HuH-7.5 (cell line): ENCODE data around the gene MUC21.

Source experiments
- DNase-seq: peaks from one replicate; pipeline ENCODE4 v3.0.0; 2011; ENCODE audit warnings: low spot score

MUC21 gene

GRCh38 chr6:30983439-30983838 is at the start of gene MUC21:
MUC21 (plus strand) TSS chr6:30983718; CDS start chr6:30983959, 241 bp downstream.
- no peak for DNase-seq

DNA sequence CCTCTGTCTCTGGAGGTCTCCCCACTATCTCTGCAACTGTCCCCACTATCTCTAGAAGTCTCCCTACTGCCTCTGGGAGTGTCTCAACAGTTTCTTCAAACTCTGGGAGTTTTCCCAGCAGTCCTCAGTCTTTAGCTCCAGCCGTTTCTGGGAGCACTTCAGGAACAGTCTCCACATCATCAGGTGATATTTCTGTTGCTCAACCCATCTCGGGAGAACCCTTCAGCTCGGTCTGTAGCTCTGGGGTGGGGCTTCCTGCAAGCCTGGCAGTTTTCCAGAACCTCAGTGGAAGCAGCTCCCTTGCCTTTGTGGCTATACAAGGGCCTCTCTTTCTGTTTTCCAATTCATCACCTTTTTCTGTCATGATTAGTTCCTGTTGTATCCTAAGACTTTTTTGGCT is 48.5 kb upstream of the MUC21 start:
- DNase-seq = no peak

DNA sequence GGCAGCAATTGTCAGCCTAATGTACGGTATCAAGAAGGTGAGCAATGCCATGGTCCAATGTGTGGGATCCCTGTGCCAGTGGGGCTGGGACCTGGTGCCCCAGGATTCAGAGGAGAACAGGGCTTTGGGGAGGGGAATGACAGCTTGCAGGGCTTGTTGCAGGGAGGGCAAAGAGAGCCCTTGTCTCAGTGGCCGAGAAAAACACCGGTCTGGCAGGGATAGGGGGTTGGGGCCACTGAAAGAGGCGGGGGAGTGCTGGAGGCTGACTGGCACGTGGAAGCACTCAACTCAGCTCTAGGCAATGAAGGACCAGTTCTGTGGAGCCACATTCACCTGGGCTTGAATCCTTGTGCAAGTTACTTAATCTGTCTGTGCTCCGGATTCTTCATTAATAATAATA is 46.3 kb upstream of the MUC21 start:
- DNase-seq = no peak

DNA sequence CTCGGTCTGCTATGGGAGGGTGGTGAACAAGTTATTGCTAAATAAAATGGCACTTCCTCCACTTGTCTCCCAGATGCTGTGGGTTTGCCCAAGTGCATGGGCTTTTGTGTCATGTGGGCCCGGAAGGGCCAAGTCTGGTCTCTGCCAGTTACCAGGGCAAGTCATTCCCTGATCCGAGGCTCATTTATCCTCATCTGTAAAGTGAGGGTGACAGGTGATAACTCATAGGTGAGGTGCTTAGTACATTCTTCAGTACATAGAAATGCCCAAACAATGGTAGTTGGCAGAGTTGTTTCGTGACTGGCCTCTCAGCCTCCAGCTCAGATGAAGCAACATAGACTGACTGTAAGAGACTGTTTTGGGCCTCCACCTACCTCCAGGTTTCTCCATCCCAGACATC is 44.8 kb upstream of the MUC21 start:
- no peak for DNase-seq

- DNase-seq = no peak
Observed at GRCh38 chr6:30939473-30939872, 44.0 kb upstream of the MUC21 start.

- DNase-seq = no peak
Observed at GRCh38 chr6:30940361-30940986, 43.0 kb upstream of the MUC21 start, which contains the start of gene MUCL3. MUCL3 (plus strand) TSS chr6:30940973; CDS start chr6:30941000, 27 bp downstream.

DNA sequence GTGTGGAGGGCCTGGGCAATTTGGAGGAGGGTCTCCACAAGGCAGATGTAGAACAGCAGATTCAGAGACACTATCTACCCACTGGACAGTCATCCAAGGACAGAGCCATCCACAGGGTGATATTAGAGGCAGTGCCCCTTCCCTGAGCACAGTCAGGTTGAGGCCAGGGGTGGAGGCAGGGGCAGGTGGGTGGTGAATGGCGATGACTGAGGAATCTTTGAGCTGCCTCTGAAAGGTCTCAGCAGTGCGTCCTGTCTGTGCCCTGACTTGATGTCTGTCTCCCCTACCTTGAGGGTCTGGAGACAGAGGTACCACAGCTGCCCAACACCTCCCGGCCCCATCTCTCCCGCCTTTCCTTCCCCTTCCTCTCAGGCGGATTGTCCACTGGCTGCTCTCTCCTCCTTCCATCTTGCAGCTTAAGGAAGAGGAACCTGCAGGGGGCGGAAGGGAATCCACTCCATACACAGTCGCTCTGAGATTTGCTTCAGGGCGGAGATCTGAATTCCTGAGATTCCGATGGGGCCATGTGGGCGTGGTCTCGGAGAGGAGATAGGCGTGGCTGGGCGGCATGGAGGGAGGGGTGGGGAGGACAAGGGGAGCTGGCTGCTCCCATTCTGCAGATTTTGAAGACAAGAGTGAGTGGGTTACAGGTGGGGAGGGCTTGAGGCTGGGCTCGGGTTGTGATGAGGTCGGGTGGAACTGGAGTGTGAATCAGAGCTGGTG is 41.0 kb upstream of the MUC21 start:
- DNase-seq = peak; percentile 63

DNA sequence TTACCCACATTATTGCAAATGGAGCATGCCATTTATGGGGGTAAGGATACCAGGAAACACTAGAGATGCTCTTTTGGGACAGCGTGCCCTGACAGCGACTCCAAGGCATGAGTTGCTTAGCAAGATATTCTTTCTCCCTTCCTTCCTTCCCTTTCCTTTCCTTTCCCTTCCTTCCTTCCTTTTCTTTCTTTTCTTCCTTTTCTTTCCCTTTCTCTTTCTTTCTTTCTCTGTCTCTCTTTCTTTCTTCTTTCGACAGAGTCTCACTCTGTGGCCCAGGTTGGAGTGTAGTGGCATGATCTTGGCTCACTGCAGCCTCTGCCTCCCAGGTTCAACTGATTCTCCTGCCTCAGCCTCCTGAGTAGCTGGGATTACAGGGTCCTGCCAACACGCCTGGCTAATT is 39.5 kb upstream of the MUC21 start:
- DNase-seq = no peak

GRCh38 chr6:30945281-30945680 is 38.2 kb upstream of the MUC21 start:
- DNase-seq = no peak

- no peak for DNase-seq
Observed at GRCh38 chr6:30947231-30947630, 36.3 kb upstream of the MUC21 start.

DNA sequence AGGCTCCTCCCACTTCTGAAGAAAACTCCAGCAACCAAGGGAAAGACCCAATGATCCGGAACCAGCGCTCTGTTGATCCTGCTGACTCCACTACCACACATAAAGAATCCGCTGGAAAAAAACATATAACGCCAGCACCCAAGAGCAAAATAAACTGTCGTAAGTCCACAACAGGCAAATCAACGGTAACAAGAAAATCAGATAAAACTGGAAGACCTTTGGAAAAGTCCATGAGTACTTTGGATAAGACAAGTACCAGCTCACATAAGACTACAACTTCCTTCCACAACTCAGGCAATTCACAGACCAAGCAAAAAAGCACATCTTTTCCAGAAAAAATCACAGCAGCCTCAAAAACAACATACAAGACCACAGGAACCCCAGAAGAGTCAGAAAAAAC is 34.7 kb upstream of the MUC21 start:
- DNase-seq = no peak

- DNase-seq = no peak
Observed at GRCh38 chr6:30951907-30952469, 31.5 kb upstream of the MUC21 start.

DNA sequence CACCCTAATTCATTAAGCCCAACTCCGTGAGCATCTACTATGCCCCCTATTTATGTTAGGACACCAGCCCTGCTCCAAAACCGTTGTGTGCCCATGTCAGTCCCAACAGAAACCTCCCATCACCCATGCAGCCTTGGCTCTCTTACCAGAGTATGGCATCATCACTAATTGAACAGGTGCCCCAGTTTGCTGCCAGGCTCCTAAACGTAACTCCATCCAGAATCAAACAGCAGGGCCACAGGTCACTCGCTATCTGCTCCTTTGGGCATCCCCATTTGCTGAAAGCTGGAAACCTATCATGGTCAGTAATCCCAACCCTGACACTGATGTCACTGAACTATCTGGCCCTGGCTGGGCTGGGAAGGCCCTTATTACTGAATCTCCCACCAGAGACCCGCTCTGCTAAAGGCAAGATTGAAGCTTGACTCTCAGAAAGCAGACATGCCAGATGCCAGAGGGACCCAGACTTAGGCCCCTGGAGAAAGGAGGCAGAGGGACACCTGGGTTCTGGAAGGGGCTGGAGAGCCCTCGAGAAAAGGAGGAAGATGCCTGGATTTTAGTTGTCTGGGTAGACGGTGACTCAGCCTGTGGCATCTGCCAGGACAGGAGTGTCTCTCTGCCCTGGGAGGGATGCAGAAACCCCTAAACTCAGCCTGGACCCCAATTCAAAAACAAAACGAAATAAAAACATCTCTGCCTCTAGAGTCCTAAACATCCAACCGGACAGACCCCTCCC is 28.7 kb upstream of the MUC21 start:
- no peak for DNase-seq

DNA sequence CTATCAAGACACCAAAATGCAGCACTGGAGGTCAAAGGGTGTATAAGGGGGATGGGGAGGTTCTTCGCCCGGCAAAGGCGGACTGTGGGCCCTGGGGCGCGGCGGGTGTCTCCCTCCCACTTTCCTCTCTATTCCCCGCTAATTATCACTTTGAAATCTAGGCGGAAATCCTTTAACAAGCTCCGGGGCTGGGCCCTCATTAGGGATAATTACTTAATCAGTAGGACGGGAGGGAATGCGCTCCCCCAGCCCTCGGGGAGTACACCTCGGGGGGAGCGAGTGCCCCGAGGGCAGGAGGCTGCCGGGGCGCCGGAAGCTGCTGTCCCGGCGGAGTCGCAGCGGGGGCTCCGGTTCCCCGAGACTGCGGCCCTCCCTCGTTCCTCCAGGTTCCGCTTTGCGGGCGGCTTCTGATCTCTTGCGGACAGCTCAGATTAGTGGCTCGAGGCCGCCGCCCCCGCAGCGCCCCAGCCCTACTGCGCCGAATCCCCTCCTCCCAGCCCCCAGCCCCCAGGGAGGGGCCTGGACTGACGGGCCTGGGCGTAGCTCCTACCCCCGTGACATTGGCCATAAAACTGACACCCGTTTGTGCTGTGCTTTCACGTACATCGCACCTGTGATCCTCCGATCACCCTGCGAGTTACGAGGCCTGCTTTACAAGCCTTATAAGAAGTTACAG is 28.0 kb upstream of the MUC21 start:
- DNase-seq = no peak

- DNase-seq = no peak
Observed at GRCh38 chr6:30957716-30958115, 25.8 kb upstream of the MUC21 start.

DNA sequence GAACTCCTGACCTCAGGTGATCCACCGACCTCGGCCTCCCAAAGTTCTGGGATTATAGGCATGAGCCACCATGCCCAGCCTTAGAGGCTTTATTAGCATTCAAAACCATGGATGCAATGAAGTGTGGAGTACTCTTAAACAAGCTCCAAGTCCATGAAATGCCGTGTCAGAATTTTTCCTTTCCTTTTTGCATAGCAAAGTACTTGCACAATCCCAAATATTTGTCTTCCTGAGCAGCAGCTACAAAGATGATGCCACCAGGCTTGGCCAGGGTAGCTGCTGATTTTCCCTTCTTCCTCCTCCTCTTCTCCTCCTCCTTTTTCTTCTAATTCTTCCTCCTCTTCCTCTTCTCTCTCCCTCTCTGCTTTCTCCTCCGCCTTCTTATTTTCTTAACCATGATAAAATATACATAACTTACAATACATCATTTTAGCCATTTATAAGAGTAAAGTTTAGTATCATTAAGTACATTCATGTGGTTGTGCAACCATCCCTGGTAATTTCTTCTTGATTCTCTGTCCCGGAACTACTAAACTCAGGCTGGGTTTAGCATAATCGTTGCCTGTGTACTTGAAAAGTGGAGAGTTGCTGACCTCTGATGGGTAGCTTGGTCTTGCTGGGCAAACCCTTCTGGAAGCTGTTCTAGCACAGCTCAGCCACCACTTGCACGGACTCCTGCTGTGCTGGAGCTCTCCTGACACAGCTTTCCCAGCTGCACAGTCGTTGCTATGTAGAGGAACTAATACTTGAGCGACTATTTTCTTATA is 22.4 kb upstream of the MUC21 start:
- no peak for DNase-seq

DNA sequence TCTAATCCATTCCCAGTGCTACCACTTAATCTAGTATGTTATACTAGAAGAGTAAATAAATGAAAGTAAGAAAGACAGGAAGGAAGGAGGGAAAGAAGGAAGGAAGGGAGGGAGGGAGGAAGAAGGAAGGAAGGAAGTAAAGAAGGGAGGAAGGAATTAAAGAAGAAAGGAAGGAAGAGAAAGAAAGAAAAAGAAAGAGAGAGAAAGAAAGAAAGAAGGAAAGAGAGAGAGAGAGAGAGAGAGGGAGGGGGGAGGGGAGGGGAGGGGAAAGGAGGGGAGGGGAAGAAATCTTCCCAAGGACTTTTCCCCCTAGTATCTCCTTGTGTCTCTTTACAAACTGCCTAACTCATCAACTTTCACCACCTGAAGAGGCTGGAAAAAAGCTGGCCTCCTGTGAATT is 20.8 kb upstream of the MUC21 start:
- no peak for DNase-seq

DNA sequence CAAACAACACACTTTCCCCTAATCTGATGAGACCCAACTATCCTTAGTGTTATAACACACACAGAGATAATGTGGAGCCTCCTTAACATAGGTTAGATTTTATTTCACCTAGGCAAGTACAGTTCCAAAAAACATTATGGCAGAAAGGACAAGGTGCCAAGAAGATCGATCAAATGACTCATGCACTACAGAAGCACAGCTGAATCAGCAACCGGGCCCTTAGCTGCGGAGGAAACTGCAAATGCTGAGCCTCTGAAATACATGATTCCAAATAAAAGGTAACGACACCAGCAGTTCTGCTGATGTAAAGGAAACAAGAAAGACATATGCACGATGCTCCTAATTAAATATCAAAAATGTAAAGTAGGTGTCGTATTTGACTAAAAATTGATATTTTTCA is 19.9 kb upstream of the MUC21 start:
- DNase-seq = no peak

GRCh38 chr6:30964075-30964474 is 19.4 kb upstream of the MUC21 start:
- DNase-seq = no peak

DNA sequence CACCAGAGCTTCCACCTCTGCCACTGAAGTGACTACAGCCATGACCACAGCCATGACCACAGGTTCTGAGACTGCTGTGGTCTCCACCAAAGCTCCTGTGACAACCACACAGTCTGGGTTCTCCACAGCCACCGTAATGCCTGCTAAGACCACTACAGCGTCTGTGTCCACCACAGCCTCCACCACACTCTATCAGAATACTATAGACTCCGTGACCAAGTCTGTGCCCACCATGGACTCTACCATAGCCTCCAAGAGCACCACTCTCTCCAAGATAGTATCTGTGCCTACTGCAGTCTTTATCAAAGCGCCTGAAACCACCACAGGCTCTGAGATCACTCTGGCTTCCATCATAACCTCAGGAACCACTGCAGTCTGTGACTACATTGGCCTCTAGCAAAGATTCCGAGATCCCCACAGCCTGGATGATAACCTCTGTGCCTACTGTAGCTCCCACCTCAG is 18.3 kb upstream of the MUC21 start:
- DNase-seq = no peak

GRCh38 chr6:30966154-30966553 is 17.4 kb upstream of the MUC21 start:
- DNase-seq = no peak
